GM12878 (cell line): ENCODE data around the gene COL6A3. TPM values are rescaled to one million over a fixed set of nuclear protein-coding genes. Genes with fewer than 3 reads are reported as not detected.

Experiments
- CREB1 ChIP-seq: IDR thresholded peaks from 2 replicates; pipeline ENCODE4 v1.6.1; 2012; ENCODE audit warnings: low read depth, mild to moderate bottlenecking, inconsistent platforms
- ELK1 ChIP-seq: IDR thresholded peaks from 2 replicates; pipeline ENCODE4 v1.6.1; 2012; ENCODE audit warnings: low read depth, low read length, improper control_type of control experiment
- FOXM1 ChIP-seq: IDR thresholded peaks from 2 replicates; pipeline ENCODE4 v1.6.1; 2012; ENCODE audit warnings: low read depth, mild to moderate bottlenecking, inconsistent platforms, low read length, moderate library complexity
- GABPA ChIP-seq: IDR thresholded peaks from 2 replicates; pipeline ENCODE4 v1.6.1; 2014; ENCODE audit warnings: antibody characterized with exemption, low read depth, mild to moderate bottlenecking, inconsistent platforms
- GATAD2B ChIP-seq: fragments of 450-650 bp; conservative IDR thresholded peaks from 2 replicates; pipeline ENCODE4 v1.6.1; 2017; ENCODE audit warnings: low read depth, mild to moderate bottlenecking, moderate library complexity
- IKZF2 ChIP-seq, 2 experiments: fragments of 450-650 bp; IDR thresholded peaks; 2 replicates each; pipeline ENCODE4 v1.6.1; 2017; ENCODE audit warnings: mild to moderate bottlenecking in 2 of 2, moderate library complexity in 2 of 2
- MTA2 ChIP-seq: fragments of 450-650 bp; IDR thresholded peaks from 2 replicates; pipeline ENCODE4 v1.6.1; 2016; ENCODE audit warnings: low read depth, mild to moderate bottlenecking, moderate library complexity
- NFIC ChIP-seq: IDR thresholded peaks from 2 replicates; pipeline ENCODE4 v1.6.1; 2012; ENCODE audit warnings: low read depth, mild to moderate bottlenecking, inconsistent platforms, low read length, moderate library complexity
- NKRF ChIP-seq: fragments of 450-650 bp; conservative IDR thresholded peaks from 2 replicates; pipeline ENCODE4 v1.6.1; 2017; ENCODE audit warnings: mild to moderate bottlenecking, moderate library complexity
- NRF1 ChIP-seq: conservative IDR thresholded peaks from 2 replicates; pipeline ENCODE4 v1.6.1; 2011; ENCODE audit warnings: mild to moderate bottlenecking, low read depth, low read length, improper control_type of control experiment
- RAD51 ChIP-seq: fragments of 450-650 bp; IDR thresholded peaks from 2 replicates; pipeline ENCODE4 v1.6.1; 2016; ENCODE audit warnings: moderate library complexity, mild to moderate bottlenecking, inconsistent platforms
- SIX5 ChIP-seq: IDR thresholded peaks from 2 replicates; pipeline ENCODE4 v1.6.1; 2011; ENCODE audit warnings: mild to moderate bottlenecking, low read depth, low read length, moderate library complexity; ENCODE audit not compliant: severe bottlenecking
- SMAD1 ChIP-seq: fragments of 450-650 bp; IDR thresholded peaks from 2 replicates; pipeline ENCODE4 v1.6.1; 2018; ENCODE audit warnings: mild to moderate bottlenecking, low read depth; ENCODE audit not compliant: partially characterized antibody
- SP1 ChIP-seq: IDR thresholded peaks from one replicate; pipeline ENCODE4 v1.6.1; 2011; ENCODE audit warnings: low read depth, low read length
- TARDBP ChIP-seq: IDR thresholded peaks from 2 replicates; pipeline ENCODE4 v1.6.1; 2016; ENCODE audit warnings: borderline replicate concordance
- ZBTB11 ChIP-seq: fragments of 450-650 bp; formaldehyde crosslinking; IDR thresholded peaks from 2 replicates; pipeline ENCODE4 v1.5.0; 2022; ENCODE audit warnings: mild to moderate bottlenecking, missing genetic modification characterization
- polyA plus RNA-seq, 11 experiments: library from polyadenylated mRNA; depleted of rRNA in 4 of 11; unstranded in 6 of 11; stranded (reverse) in 5 of 11; fragments of >200 nt; fragmentation: Nextera tagmentation in 4 of 11; fragmentation: Illumina TruSeq in 1 of 11; extraction: Ambion mirVana in 4 of 11; extraction: Trizol in 1 of 11; gene quantifications; 1 replicate in 1 of 11; 2 replicates in 10 of 11; pipeline versions ENCODE4 v1.2.1 to v1.2.3, GENCODE V29; 2011 to 2016; ENCODE audit warnings: inconsistent platforms in 2 of 11, missing spikeins in 2 of 11, low read depth in 1 of 11
- total RNA-seq, 4 experiments: library from RNA; depleted of rRNA in 3 of 4; stranded (reverse); fragments of >200 nt in 3 of 4; fragmentation: Illumina TruSeq in 1 of 4; extraction: Trizol in 1 of 4; gene quantifications; 2 replicates each; pipeline versions ENCODE4 v1.2.1 to v1.2.3, GENCODE V29; 2013 to 2021
- TF ChIP-seq, protein P1 (sequence below): IDR thresholded peaks from 2 replicates; pipeline ENCODE4 v1.6.1; 2012; ENCODE audit warnings: improper control_type of control experiment, low read depth, low read length; ENCODE audit not compliant: insufficient replicate concordance

COL6A3 gene
- total and polyA plus RNA-seq, 10 of the 15 experiments (the other 5 are each of a cell fraction or from before 2014, with no cell fraction given): 0.01 to 0.51 (median 0.09) TPM; not detected in 4

GRCh38 chr2:237440819-237441281 is 26.9 kb upstream of the COL6A3 start (continued):
- TF ChIP-seq SIX5: no peak
- no peak for TF ChIP-seq TARDBP
- peak; percentile 70 for TF ChIP-seq GABPA
- TF ChIP-seq CREB1: no peak
- no peak for TF ChIP-seq GATAD2B
- TF ChIP-seq FOXM1: peak; percentile 77
- TF ChIP-seq IKZF2 (IDR thresholded peaks at IDR 0.05): peak; percentile 36 to 53; a peak in 2 of 4 replicates
- TF ChIP-seq, protein P1, sequence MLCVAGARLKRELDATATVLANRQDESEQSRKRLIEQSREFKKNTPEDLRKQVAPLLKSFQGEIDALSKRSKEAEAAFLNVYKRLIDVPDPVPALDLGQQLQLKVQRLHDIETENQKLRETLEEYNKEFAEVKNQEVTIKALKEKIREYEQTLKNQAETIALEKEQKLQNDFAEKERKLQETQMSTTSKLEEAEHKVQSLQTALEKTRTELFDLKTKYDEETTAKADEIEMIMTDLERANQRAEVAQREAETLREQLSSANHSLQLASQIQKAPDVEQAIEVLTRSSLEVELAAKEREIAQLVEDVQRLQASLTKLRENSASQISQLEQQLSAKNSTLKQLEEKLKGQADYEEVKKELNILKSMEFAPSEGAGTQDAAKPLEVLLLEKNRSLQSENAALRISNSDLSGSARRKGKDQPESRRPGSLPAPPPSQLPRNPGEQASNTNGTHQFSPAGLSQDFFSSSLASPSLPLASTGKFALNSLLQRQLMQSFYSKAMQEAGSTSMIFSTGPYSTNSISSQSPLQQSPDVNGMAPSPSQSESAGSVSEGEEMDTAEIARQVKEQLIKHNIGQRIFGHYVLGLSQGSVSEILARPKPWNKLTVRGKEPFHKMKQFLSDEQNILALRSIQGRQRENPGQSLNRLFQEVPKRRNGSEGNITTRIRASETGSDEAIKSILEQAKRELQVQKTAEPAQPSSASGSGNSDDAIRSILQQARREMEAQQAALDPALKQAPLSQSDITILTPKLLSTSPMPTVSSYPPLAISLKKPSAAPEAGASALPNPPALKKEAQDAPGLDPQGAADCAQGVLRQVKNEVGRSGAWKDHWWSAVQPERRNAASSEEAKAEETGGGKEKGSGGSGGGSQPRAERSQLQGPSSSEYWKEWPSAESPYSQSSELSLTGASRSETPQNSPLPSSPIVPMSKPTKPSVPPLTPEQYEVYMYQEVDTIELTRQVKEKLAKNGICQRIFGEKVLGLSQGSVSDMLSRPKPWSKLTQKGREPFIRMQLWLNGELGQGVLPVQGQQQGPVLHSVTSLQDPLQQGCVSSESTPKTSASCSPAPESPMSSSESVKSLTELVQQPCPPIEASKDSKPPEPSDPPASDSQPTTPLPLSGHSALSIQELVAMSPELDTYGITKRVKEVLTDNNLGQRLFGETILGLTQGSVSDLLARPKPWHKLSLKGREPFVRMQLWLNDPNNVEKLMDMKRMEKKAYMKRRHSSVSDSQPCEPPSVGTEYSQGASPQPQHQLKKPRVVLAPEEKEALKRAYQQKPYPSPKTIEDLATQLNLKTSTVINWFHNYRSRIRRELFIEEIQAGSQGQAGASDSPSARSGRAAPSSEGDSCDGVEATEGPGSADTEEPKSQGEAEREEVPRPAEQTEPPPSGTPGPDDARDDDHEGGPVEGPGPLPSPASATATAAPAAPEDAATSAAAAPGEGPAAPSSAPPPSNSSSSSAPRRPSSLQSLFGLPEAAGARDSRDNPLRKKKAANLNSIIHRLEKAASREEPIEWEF: no peak
- TF ChIP-seq SP1: no peak
- no peak for TF ChIP-seq NKRF
- no peak for TF ChIP-seq ZBTB11 (CRISPR knock-in tag)
- TF ChIP-seq NFIC: peak; percentile 88
- no peak for TF ChIP-seq SMAD1
- no peak for TF ChIP-seq NRF1
- TF ChIP-seq ELK1: no peak
- no peak for TF ChIP-seq RAD51
- no peak for TF ChIP-seq MTA2
